MM.1S (cell line): ENCODE measurements around the gene EDC3.
"Not testable (repeated sequence)": the region's sequence is repeated elsewhere in the genome, so short reads cannot be mapped to it uniquely, and the experiment has no call there.

Source experiments
- DNase-seq: peaks from one replicate; pipeline ENCODE4 v3.0.0-alpha.2; 2015
- H2AFZ ChIP-seq: fragments of 300-600 bp; sonication (generic); 2 replicates; pipeline ENCODE4 v1.6.0; 2016; ENCODE audit warnings: antibody characterized with exemption, low read length
- H3F3A ChIP-seq: fragments of 300-600 bp; sonication (generic); 2 replicates; pipeline ENCODE4 v1.6.1; 2016; ENCODE audit warnings: mild to moderate bottlenecking, antibody characterized with exemption, low read length, moderate library complexity, mixed read lengths; ENCODE audit not compliant: insufficient read depth
- H3K27ac ChIP-seq: fragments of 300-600 bp; sonication (generic); 2 replicates; pipeline ENCODE4 v1.5.1; 2016; ENCODE audit warnings: mild to moderate bottlenecking, low read length
- H3K27me3 ChIP-seq: fragments of 300-600 bp; sonication (generic); replicated peaks from 2 replicates; pipeline ENCODE4 v1.6.0; 2016; ENCODE audit warnings: low read length; ENCODE audit not compliant: insufficient read depth
- H3K36me3 ChIP-seq: fragments of 300-600 bp; sonication (generic); replicated peaks from 2 replicates; pipeline ENCODE4 v1.6.1; 2016; ENCODE audit warnings: mild to moderate bottlenecking, low read length, mixed read lengths; ENCODE audit not compliant: insufficient read depth
- H3K4me1 ChIP-seq: fragments of 300-600 bp; sonication (generic); 2 replicates; pipeline ENCODE4 v1.6.1; 2016; ENCODE audit warnings: low read length, mixed read lengths
- H3K4me2 ChIP-seq: fragments of 300-600 bp; sonication (generic); 2 replicates; pipeline ENCODE4 v1.6.0; 2016; ENCODE audit warnings: low read depth, low read length
- H3K4me3 ChIP-seq: fragments of 300-600 bp; sonication (generic); 2 replicates; pipeline ENCODE4 v1.5.1; 2016; ENCODE audit warnings: low read length, mixed read lengths
- H3K79me2 ChIP-seq: fragments of 300-600 bp; sonication (generic); 2 replicates; pipeline ENCODE4 v1.6.1; 2016; ENCODE audit warnings: mixed run types, low read length, mixed read lengths
- H3K9ac ChIP-seq: fragments of 300-600 bp; sonication (generic); 2 replicates; pipeline ENCODE4 v1.6.1; 2016; ENCODE audit warnings: low read length, mixed read lengths
- H3K9me2 ChIP-seq: fragments of 300-600 bp; sonication (generic); replicated peaks from 2 replicates; pipeline ENCODE4 v1.6.1; 2016; ENCODE audit warnings: mild to moderate bottlenecking, low read length, mixed read lengths; ENCODE audit not compliant: insufficient read depth
- H3K9me3 ChIP-seq: fragments of 300-600 bp; sonication (generic); replicated peaks from 2 replicates; pipeline ENCODE4 v1.6.1; 2016; ENCODE audit warnings: mild to moderate bottlenecking, low read length, mixed read lengths; ENCODE audit not compliant: insufficient read depth
- H4K20me1 ChIP-seq: fragments of 300-600 bp; sonication (generic); 2 replicates; pipeline ENCODE4 v1.6.1; 2016; ENCODE audit warnings: mild to moderate bottlenecking, low read length, moderate library complexity, mixed read lengths; ENCODE audit not compliant: insufficient read depth
- CTCF ChIP-seq: fragments of 300-600 bp; sonication (generic); IDR thresholded peaks from 2 replicates; pipeline ENCODE4 v1.5.1; 2016; ENCODE audit warnings: antibody characterized with exemption, low read length, mixed read lengths
- EZH2 ChIP-seq: fragments of 300-600 bp; sonication (generic); optimal IDR thresholded peaks from 2 replicates; pipeline ENCODE3; 2017; ENCODE audit warnings: low read depth, mild to moderate bottlenecking, antibody characterized with exemption, low read length, mixed read lengths
- EZH2phosphoT487 ChIP-seq: fragments of 300-600 bp; sonication (generic); IDR thresholded peaks from 2 replicates; pipeline ENCODE4 v1.6.1; 2018; ENCODE audit warnings: antibody characterized with exemption, low read length

EDC3 gene

GRCh38 chr15:74631408-74631807, 64.4 kb downstream of the EDC3 start:
- Histone ChIP-seq H3K4me1 (peaks cover 26% of the 10 kb centered on the region), H3K9ac (no peak overlapping the region), H2AFZ (no peak overlapping the region), H3K36me3 (peaks cover 14% of the 10 kb centered on the region; the same call in 1 of the 2 replicates), H3K4me2 (no peak overlapping the region), H3K79me2 (peaks cover 24% of the 10 kb centered on the region), H3K9me3 (no peaks in the 10 kb centered on the region), H3F3A (peaks cover 30% of the 10 kb centered on the region), H3K27ac (peak overlapping the region; percentile 5; the same call in 1 of the 2 replicates), H3K9me2 (no peaks in the 10 kb centered on the region), H4K20me1 (0 out of 2 replicates have a peak, but pooled peaks cover 4% of the 10 kb centered on the region), H3K4me3 (no peak overlapping the region), H3K27me3 (no peaks in the 10 kb centered on the region)
- TF ChIP-seq EZH2phosphoT487 (no peak), EZH2 (no peak), CTCF (no peak)
- DNase-seq = no peak

- Histone ChIP-seq H3K4me2 (no peak overlapping the region), H2AFZ (no peak overlapping the region), H3K4me3 (no peak overlapping the region), H3K4me1 (peaks cover 30% of the 10 kb centered on the region), H3K9me2 (no peaks in the 10 kb centered on the region), H3K9ac (no peak overlapping the region), H3K79me2 (peaks cover 26% of the 10 kb centered on the region), H4K20me1 (0 out of 2 replicates have a peak, but pooled peaks cover 4% of the 10 kb centered on the region), H3K27me3 (no peaks in the 10 kb centered on the region), H3K9me3 (no peaks in the 10 kb centered on the region), H3K36me3 (peaks cover 17% of the 10 kb centered on the region; the same call in 1 of the 2 replicates), H3F3A (peaks cover 33% of the 10 kb centered on the region), H3K27ac (peak overlapping the region; percentile 5; the same call in 1 of the 2 replicates)
- TF ChIP-seq CTCF (no peak), EZH2 (no peak), EZH2phosphoT487 (no peak)
- no peak for DNase-seq
These were observed 64.8 kb downstream of the EDC3 start for GRCh38 chr15:74631087-74631385.

- Histone ChIP-seq H3K9me2 (no peaks in the 10 kb centered on the region), H4K20me1 (0 out of 2 replicates have a peak, but pooled peaks cover 4% of the 10 kb centered on the region), H3K9me3 (no peaks in the 10 kb centered on the region), H3K4me3 (no peak overlapping the region), H3K4me2 (no peak overlapping the region), H3F3A (peaks cover 39% of the 10 kb centered on the region), H3K4me1 (peaks cover 36% of the 10 kb centered on the region), H3K9ac (no peak overlapping the region), H3K36me3 (peaks cover 17% of the 10 kb centered on the region; the same call in 1 of the 2 replicates), H2AFZ (no peak overlapping the region), H3K27me3 (no peaks in the 10 kb centered on the region), H3K79me2 (peaks cover 31% of the 10 kb centered on the region), H3K27ac (peak overlapping the region; percentile 5; the same call in 1 of the 2 replicates)
- no peak for DNase-seq
- no peak for TF ChIP-seq EZH2phosphoT487
- TF ChIP-seq CTCF = no peak
- no peak for TF ChIP-seq EZH2
These were observed 65.3 kb downstream of the EDC3 start for GRCh38 chr15:74630284-74631086.

GRCh38 chr15:74629696-74630095, 66.1 kb downstream of the EDC3 start:
- Histone ChIP-seq H3K79me2 (peaks cover 39% of the 10 kb centered on the region), H3K4me1 (peaks cover 43% of the 10 kb centered on the region), H3F3A (peaks cover 44% of the 10 kb centered on the region), H3K36me3 (peaks cover 17% of the 10 kb centered on the region; the same call in 1 of the 2 replicates)
- H4K20me1 ChIP-seq, H3K27ac ChIP-seq, H2AFZ ChIP-seq, H3K9ac ChIP-seq, H3K9me3 ChIP-seq, DNase-seq, H3K27me3 ChIP-seq, H3K4me3 ChIP-seq, H3K4me2 ChIP-seq, H3K9me2 ChIP-seq: not testable (repeated sequence)
